HFFc6 (cell line): ENCODE measurements around the gene ST6GAL1. TPM values are rescaled to one million over a fixed set of nuclear protein-coding genes. Genes with fewer than 3 reads are reported as not detected.

Experiments used
- DNase-seq: peaks from one replicate; pipeline ENCODE4 v3.0.0-alpha.2; 2018
- H3K27ac Mint-ChIP-seq: 2 replicates; pipeline ENCODE4 v1.8.0; 2020; ENCODE audit warnings: mild to moderate bottlenecking, mixed read lengths
- H3K27me3 Mint-ChIP-seq: 2 replicates; pipeline ENCODE4 v1.8.0; 2021; ENCODE audit warnings: mild to moderate bottlenecking, moderate library complexity, mixed read lengths; ENCODE audit not compliant: insufficient read depth
- H3K36me3 Mint-ChIP-seq: 2 replicates; pipeline ENCODE4 v1.8.0; 2021; ENCODE audit warnings: low read depth, mixed read lengths
- H3K4me1 Mint-ChIP-seq: 2 replicates; pipeline ENCODE4 v1.8.0; 2020; ENCODE audit warnings: low read depth, mixed read lengths
- H3K4me3 Mint-ChIP-seq: 2 replicates; pipeline ENCODE4 v1.8.0; 2020; ENCODE audit warnings: mild to moderate bottlenecking, moderate library complexity, mixed read lengths
- H3K9me3 Mint-ChIP-seq: 2 replicates; pipeline ENCODE4 v1.8.0; 2020; ENCODE audit warnings: mild to moderate bottlenecking, mixed read lengths
- total RNA-seq, 6 experiments: library from RNA; stranded (reverse); fragmentation: NEBNext Ultra II Directional; extraction: Animal tissue kit (Norgen Biotek cat#: 25700); gene quantifications; 2 replicates in 1 of 6; 3 replicates in 5 of 6; pipeline ENCODE4 v1.2.3, GENCODE V29; 2021
- TF ChIP-seq, protein P1 (sequence below): fragments of 200-600 bp; sonication (generic); IDR thresholded peaks from 2 replicates; pipeline ENCODE4 v1.5.0; 2021; ENCODE audit warnings: antibody characterized with exemption, mild to moderate bottlenecking

The ST6GAL1 gene
- total RNA-seq, 6 experiments from 2014 or later, result 0.88 to 2.6 (median 1.9) TPM

DNA sequence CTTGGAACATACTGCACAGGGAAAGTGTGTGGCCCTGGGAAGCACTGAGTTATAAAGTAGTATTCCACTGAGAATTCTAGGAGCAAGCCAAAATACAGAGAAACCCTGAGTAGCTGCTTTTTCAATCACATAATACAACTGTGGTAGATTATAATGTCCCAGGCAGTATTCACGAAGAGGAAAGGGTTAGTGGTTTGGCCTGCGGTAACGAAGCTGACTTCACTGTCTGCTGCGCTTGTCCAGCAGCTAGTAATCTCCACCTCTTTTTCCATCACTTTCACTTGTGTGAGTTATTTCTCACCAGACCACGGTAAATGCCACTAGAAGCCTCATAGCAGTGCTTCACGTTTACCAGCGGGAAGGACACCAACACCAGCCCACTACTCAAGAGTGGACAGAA is 174.6 kb downstream of the ST6GAL1 start:
- TF ChIP-seq, protein P1, sequence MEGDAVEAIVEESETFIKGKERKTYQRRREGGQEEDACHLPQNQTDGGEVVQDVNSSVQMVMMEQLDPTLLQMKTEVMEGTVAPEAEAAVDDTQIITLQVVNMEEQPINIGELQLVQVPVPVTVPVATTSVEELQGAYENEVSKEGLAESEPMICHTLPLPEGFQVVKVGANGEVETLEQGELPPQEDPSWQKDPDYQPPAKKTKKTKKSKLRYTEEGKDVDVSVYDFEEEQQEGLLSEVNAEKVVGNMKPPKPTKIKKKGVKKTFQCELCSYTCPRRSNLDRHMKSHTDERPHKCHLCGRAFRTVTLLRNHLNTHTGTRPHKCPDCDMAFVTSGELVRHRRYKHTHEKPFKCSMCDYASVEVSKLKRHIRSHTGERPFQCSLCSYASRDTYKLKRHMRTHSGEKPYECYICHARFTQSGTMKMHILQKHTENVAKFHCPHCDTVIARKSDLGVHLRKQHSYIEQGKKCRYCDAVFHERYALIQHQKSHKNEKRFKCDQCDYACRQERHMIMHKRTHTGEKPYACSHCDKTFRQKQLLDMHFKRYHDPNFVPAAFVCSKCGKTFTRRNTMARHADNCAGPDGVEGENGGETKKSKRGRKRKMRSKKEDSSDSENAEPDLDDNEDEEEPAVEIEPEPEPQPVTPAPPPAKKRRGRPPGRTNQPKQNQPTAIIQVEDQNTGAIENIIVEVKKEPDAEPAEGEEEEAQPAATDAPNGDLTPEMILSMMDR, result no peak
- no peak overlapping the region for H3K27ac Mint-ChIP-seq
- H3K4me1 Mint-ChIP-seq, result peaks cover 27% of the 10 kb centered on the region
- H3K36me3 Mint-ChIP-seq, result no peaks in the 10 kb centered on the region
- no peak for DNase-seq
- no peaks in the 10 kb centered on the region for H3K27me3 Mint-ChIP-seq
- no peaks in the 10 kb centered on the region for H3K9me3 Mint-ChIP-seq
- no peak overlapping the region for H3K4me3 Mint-ChIP-seq

DNA sequence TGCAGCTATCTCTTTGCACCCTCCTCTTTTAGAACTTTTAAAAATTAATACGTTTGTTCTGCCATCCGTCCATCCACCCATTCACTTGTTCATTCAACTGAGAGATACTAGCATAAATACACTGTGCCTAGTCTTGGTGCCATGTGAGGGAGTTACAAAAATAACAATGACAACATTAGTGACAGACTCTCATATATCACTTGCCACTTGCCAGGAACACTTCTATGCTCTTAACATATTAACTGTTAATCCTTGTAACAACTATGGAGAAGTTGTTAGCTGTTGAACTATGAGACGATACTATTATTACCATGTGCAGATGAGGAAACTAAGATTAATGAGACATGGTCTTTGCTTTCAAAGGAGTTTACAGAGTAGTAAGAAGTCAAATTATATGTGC is 175.4 kb downstream of the ST6GAL1 start:
- H3K36me3 Mint-ChIP-seq, result no peaks in the 10 kb centered on the region
- H3K27me3 Mint-ChIP-seq, result no peaks in the 10 kb centered on the region; the same call in 1 of the 2 replicates
- H3K9me3 Mint-ChIP-seq, result no peaks in the 10 kb centered on the region
- H3K4me3 Mint-ChIP-seq, result no peak overlapping the region
- TF ChIP-seq, protein P1, result no peak
- no peak for DNase-seq
- H3K4me1 Mint-ChIP-seq, result peaks cover 26% of the 10 kb centered on the region
- H3K27ac Mint-ChIP-seq, result no peak overlapping the region

DNA sequence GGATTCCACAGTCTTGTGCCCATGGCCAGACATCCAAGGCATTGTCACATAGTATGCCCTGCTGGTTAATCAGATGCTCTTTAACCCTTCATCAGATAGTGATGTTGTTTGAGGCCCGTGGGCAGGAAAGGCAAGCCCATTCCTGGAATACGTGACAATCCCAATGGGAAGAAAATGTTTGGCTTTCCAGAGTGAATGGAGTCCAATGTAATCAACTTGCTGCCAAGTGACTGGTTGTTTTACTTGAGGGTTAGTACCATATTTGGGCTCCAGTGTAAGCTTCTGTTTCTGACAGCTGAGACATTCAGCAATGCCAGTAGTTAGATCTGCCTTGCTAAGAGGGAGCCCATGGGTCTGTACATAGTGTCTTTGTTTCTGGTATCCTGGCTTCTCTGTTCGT is 177.7 kb downstream of the ST6GAL1 start:
- no peaks in the 10 kb centered on the region for H3K36me3 Mint-ChIP-seq
- peaks cover 9% of the 10 kb centered on the region for H3K4me1 Mint-ChIP-seq
- DNase-seq, result no peak
- no peak overlapping the region for H3K27ac Mint-ChIP-seq
- no peak overlapping the region for H3K4me3 Mint-ChIP-seq
- H3K9me3 Mint-ChIP-seq, result no peaks in the 10 kb centered on the region
- H3K27me3 Mint-ChIP-seq, result no peaks in the 10 kb centered on the region; the same call in 1 of the 2 replicates
- TF ChIP-seq, protein P1, result no peak

DNA sequence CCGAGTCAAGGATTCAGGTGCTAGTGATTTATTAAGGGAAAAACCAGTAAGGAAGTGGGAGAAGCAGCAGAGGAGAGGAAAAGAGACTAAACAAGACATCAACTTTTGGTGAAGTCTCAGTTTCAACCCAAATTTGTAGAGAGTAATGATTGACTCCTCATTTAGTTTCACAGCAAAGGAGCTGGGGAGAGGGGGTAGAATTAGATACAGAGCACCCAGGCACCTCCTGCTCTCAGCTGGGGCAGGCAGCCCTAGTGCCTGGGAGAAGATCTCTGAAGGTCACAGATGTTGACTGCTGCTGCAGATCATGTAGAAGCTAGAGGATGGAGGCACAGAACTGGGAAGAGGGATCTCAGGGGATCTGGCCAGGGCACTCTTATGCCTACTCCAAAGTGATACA is 179.8 kb downstream of the ST6GAL1 start:
- peaks cover 8% of the 10 kb centered on the region for H3K4me1 Mint-ChIP-seq
- no peak for DNase-seq
- no peak overlapping the region for H3K27ac Mint-ChIP-seq
- H3K36me3 Mint-ChIP-seq, result no peaks in the 10 kb centered on the region
- H3K9me3 Mint-ChIP-seq, result no peaks in the 10 kb centered on the region
- no peak overlapping the region for H3K4me3 Mint-ChIP-seq
- H3K27me3 Mint-ChIP-seq, result no peaks in the 10 kb centered on the region; the same call in 1 of the 2 replicates
- TF ChIP-seq, protein P1, result no peak

DNA sequence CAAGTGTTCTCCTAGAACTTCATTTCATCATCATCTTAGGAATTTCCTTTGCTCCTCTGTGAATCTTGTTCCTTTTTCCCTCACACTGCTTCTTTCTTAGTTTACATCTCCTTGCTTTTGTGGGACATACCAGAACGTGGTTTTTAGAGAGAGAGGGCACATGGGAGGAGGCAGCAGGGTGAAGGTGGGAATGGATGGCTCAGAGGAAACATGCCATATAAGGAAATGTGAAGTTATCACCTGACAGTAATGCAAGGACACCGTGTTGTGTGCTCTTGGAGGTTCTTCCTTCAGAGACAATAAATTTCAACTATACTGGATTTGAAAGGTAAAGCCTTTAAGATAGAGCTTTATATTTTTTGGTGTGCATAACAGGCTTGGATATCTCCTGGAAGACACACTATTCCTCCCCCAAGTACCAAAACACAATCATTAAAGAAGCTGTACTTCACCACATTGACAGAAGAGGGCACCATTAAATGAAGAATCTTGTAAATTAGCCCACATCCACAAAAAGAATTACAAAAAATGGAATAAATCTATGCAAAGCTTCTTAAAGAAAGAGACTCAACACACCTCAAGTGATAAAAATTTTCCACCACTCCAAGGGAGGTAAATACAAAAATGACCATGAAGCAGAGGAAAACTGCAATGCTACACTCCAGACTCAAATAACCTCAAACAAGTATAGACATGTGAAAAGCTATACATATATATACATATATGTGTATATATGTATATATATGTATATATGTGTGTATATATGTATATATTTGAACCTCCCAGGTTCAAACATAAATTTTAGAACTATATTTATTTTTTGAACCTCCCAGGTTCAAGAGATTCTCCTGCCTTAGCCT is 182.8 kb downstream of the ST6GAL1 start:
- DNase-seq, result peak; percentile 44
- TF ChIP-seq, protein P1, result peak; percentile 82
- H3K4me3 Mint-ChIP-seq, result no peak overlapping the region
- peaks cover 8% of the 10 kb centered on the region for H3K4me1 Mint-ChIP-seq
- no peak overlapping the region for H3K27ac Mint-ChIP-seq
- H3K27me3 Mint-ChIP-seq, result no peaks in the 10 kb centered on the region; the same call in 1 of the 2 replicates
- H3K36me3 Mint-ChIP-seq, result no peaks in the 10 kb centered on the region
- H3K9me3 Mint-ChIP-seq, result no peaks in the 10 kb centered on the region
